GM12872 (cell line): ENCODE measurements around the gene OR13D1.
A peak's percentile ranks its signal among the peaks of the same experiment; 100 is the strongest.

ENCODE experiments used
- TF ChIP-seq, protein P1 (sequence below): IDR thresholded peaks from 3 replicates; pipeline ENCODE4 v1.5.1; 2011; ENCODE audit warnings: low read depth, mild to moderate bottlenecking, low read length, moderate library complexity; ENCODE audit not compliant: insufficient read depth

Gene OR13D1, protein sequence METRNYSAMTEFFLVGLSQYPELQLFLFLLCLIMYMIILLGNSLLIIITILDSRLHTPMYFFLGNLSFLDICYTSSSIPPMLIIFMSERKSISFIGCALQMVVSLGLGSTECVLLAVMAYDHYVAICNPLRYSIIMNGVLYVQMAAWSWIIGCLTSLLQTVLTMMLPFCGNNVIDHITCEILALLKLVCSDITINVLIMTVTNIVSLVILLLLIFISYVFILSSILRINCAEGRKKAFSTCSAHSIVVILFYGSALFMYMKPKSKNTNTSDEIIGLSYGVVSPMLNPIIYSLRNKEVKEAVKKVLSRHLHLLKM

DNA sequence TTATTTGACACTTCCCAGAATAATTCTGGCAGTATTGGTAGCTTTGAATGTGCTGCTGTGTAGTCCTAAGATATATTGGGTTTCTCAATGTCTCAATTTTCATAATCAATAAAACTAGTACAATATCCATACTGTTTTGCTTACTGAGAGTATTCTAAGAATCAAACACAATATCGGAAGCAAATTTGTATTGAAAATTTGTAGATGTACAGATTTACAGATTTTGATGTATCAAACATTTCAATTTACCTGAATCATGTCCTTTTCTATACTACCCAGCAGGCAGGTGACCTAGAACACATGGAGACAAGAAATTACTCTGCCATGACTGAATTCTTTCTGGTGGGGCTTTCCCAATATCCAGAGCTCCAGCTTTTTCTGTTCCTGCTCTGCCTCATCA is at the start of gene OR13D1:
TSS of gene OR13D1 (plus strand) at position 301 of the 400 bp plus-strand sequence. CDS start at position 301, 0 bp downstream.
- TF ChIP-seq, protein P1, sequence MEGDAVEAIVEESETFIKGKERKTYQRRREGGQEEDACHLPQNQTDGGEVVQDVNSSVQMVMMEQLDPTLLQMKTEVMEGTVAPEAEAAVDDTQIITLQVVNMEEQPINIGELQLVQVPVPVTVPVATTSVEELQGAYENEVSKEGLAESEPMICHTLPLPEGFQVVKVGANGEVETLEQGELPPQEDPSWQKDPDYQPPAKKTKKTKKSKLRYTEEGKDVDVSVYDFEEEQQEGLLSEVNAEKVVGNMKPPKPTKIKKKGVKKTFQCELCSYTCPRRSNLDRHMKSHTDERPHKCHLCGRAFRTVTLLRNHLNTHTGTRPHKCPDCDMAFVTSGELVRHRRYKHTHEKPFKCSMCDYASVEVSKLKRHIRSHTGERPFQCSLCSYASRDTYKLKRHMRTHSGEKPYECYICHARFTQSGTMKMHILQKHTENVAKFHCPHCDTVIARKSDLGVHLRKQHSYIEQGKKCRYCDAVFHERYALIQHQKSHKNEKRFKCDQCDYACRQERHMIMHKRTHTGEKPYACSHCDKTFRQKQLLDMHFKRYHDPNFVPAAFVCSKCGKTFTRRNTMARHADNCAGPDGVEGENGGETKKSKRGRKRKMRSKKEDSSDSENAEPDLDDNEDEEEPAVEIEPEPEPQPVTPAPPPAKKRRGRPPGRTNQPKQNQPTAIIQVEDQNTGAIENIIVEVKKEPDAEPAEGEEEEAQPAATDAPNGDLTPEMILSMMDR, result no peak

DNA sequence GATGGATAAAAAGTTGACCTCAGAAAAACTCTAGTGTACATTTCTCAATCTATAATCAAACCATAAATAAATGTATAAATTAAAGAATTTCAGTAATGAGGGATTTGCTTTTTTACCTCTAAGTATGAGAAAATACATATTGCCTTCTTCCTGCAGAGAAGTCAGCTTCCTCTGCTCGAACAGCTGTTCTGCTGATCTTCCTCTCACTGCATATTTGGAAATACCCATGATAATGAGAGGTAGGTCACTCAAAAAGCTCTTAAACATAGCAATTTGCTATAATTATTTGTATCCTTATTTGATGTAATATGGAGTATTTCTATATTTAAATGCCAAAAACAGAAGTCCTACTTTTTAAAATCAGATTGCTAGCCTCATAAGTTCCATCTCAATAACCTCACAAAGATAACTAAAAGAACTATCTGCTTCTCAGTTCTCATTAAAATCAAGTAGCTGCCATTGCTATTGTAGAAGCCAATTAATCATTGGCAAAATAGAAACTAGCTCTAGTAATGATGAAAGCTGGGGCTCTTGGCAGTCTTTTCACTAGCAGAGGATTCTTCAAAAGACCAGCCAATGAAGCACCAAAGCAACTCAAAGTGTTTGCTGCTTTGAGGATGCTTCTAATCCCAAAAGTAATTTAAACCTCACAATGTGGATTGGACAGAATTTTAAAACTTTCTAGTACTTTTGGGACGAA is 35.7 kb upstream of the OR13D1 start:
- TF ChIP-seq, protein P1, result no peak

DNA sequence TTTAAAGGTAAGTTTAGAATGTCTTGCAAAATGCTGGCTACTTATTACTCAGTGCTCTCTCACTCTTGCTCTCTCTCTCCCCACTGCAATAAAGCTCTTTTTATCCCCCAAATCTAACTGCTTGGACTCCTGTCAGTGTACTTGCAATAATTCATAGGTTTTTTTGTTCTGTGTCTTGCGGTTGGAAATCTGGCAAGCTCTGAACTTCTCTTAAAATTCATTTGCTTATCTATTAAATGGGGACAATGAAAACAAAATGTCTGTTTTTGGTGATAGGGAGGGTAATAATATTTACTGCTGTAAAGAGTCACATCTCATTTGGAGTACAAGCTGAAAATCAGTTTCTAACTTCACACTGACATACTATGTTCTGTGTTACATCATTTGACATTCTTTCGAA is 18.7 kb upstream of the OR13D1 start:
- TF ChIP-seq, protein P1, result no peak

DNA sequence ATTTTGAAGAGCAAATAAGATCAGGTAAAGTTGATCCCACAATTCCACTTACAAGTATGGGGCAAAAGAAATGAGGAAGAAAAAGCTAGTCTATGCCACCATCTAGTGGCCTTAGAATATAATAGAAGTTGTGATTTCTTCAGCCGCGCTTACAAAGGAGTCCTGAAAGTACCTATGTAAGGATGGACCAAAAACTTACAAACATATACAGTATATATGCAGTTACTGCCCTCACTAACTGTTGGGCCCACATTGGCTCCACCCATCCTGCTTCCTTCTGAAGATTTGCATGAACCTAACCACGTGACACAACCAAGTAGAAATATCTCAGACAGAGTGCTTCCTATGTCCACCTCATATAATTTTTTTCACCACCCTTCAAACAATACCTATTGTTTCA is 11.7 kb upstream of the OR13D1 start:
- TF ChIP-seq, protein P1, result peak; percentile 40; the same call in 1 of the 3 replicates

DNA sequence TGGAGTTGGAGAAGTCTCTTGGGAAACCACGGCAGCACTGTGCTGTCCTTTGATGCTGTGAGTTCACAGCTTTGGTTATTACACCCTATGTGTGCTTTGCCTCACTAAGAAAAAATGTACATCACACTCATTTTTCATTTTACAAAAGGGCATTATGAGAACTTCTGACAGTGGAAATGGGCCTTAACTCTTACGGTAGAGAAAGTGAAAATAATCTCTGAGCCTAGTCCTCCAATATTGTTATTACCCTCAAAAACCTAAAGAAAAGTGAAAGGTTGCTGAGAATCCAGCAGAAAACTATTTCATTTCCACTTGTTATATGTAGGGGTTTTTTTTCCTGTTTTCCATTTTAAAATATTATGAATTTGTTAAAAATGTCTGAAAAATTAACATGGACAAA is 8.2 kb upstream of the OR13D1 start:
- TF ChIP-seq, protein P1, result no peak

DNA sequence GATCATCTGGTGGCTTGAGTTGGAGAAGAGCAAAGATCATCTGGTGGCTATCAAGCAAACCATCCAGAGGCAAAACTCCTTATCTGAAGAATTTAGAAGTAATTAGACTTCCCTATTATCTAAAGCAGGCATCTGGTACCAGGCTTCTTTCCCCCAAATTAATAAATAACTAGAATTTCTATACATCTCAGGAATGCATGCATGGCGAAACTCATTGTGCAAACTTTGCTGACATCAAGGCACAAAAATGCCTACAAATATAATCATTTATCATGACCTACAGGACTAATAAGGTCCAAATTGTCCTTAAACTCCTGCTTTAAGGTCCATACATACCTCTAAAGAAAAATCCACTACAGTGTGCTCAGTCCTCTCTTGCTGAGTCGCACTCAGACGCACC is 6.0 kb downstream of the OR13D1 start:
- TF ChIP-seq, protein P1, result no peak

DNA sequence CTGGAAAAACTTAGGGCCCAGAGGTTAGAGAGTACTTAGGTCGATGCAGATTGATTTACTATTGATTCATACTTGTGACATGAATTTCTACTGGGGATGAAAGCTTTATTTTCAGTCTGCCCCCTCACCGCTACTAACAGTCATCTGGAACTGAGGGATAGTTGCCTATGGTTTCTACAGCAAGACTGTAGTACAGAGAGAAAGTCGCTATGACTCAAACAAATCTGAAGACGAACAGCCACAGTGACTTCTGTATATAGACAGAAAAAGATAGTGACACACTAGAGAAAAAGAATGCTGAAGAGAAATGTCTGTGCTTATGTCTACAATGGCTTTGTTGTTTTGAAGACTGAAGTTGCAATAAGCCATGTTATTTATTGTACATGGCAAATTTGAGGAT is 17.3 kb downstream of the OR13D1 start:
- TF ChIP-seq, protein P1, result no peak
